Endothelial cell of umbilical vein (primary cell): ENCODE data around the gene CC2D1A.

Experiments used
- CTCF ChIP-seq, 2 donors: IDR thresholded peaks; 1 replicate in 1 of 2; 2 replicates in 1 of 2; pipeline ENCODE4 v1.5.1; 2011; ENCODE audit warnings: low read length in 2 of 2, mild to moderate bottlenecking in 2 of 2, moderate library complexity in 2 of 2, control low read depth in 1 of 2, inconsistent platforms in 1 of 2, low read depth in 1 of 2; ENCODE audit not compliant: insufficient read depth in 1 of 2; ENCODE audit errors: extremely low read depth in 1 of 2
- MAX ChIP-seq: IDR thresholded peaks from 2 replicates; pipeline ENCODE4 v1.6.1; 2011; ENCODE audit not compliant: insufficient read depth, insufficient read length
- POLR2A ChIP-seq: IDR thresholded peaks from 2 replicates; pipeline ENCODE4 v1.6.1; 2012; ENCODE audit warnings: low read depth, mild to moderate bottlenecking, control low read depth, low read length

DNA sequence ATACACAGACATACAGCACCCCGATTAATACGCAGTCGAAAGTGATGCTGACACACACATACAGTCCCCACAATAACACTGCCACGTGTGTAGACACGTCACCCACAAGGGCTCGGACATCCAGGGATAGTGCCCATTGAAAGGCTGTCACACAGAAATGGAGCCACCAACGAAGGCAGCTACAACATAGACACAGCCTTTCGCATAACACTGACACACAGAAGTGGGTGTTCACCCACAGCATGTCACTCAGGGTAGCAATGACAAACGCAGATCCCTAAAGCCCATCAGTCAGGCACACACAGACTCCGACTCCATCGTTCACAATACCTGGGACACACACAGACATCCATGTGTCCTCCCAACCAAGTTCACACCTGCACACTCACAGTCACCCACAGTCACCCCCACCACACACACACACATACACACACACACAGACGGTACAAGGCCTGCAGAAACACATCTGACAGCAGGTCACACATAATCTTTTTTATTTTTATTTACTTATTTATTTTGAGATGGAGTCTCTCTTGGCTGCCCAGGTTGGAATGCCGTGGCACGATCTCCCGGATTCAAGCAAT, 39.4 kb upstream of the CC2D1A start:
- TF ChIP-seq MAX, result no peak
- no peak for TF ChIP-seq POLR2A
- no peak for TF ChIP-seq CTCF (IDR thresholded peaks at IDR 0.05; ENCODE audit: extremely low read depth in 1 of 2, insufficient read depth in 1 of 2, low read depth in 1 of 2, low read length in 2 of 2)
